SK-N-SH (cell line): ENCODE measurements around the gene UST. TPM values are rescaled to one million over a fixed set of nuclear protein-coding genes. Genes with fewer than 3 reads are reported as not detected.
A peak's percentile ranks its signal among the peaks of the same experiment; 100 is the strongest.

Experiments
- CTCF ChIA-PET: fragments of 300-600, 350-600 bp; formaldehyde crosslinking; extraction: SDS; loops from one replicate; lab custom pipeline; 2021; lab: Yijun Ruan, JAX
- POLR2A ChIA-PET: fragments of 350-600 bp; sonication (Branson Sonifier 250); formaldehyde crosslinking; extraction: SDS; loops from one replicate; lab custom pipeline; 2020; ENCODE audit warnings: antibody characterized with exemption, inconsistent platforms; lab: Yijun Ruan, JAX
- DNase-seq: peaks from one replicate; pipeline ENCODE4 v3.0.0; 2012
- H2AFZ ChIP-seq: fragments of 200-600 bp; sonication (generic); 2 replicates; pipeline ENCODE4 v1.8.1; 2016; ENCODE audit warnings: antibody characterized with exemption, mild to moderate bottlenecking, low read depth
- H3F3A ChIP-seq: fragments of 200-600 bp; sonication (generic); replicated peaks from 2 replicates; pipeline ENCODE3; 2016; ENCODE audit warnings: antibody characterized with exemption, mild to moderate bottlenecking; ENCODE audit not compliant: insufficient read depth
- H3K27ac ChIP-seq, 2 experiments: fragments of 200-500 bp in 1 of 2; fragments of 200-600 bp in 1 of 2; sonication (Bioruptor generic) in 1 of 2; sonication (generic), shearing (Covaris generic) in 1 of 2; 2 replicates each; pipeline versions ENCODE4 v1.5.1 to v1.6.1; 2014 to 2016; ENCODE audit warnings: low read depth in 2 of 2, inconsistent platforms in 1 of 2, low read length in 1 of 2, mild to moderate bottlenecking in 1 of 2, mixed read lengths in 1 of 2
- H3K27me3 ChIP-seq: fragments of 200-600 bp; sonication (generic), shearing (Covaris generic); 2 replicates; pipeline ENCODE4 v1.6.1; 2016; ENCODE audit warnings: mixed run types; ENCODE audit not compliant: insufficient read depth
- H3K36me3 ChIP-seq, 2 experiments: fragments of 200-500 bp in 1 of 2; fragments of 200-600 bp in 1 of 2; sonication (Bioruptor generic) in 1 of 2; sonication (generic) in 1 of 2; replicated peaks in 1 of 2; 2 replicates each; pipeline versions ENCODE3 to v1.5.1; 2014 to 2016; ENCODE audit warnings: low read length in 1 of 2, mild to moderate bottlenecking in 1 of 2; ENCODE audit not compliant: insufficient read depth in 2 of 2, control insufficient read depth in 1 of 2
- H3K4me1 ChIP-seq, 2 experiments: fragments of 200-500 bp in 1 of 2; fragments of 200-600 bp in 1 of 2; sonication (Bioruptor generic) in 1 of 2; sonication (generic), shearing (Covaris generic) in 1 of 2; 2 replicates each; pipeline versions ENCODE4 v1.5.1 to v1.6.1; 2014 to 2016; ENCODE audit warnings: low read depth in 1 of 2, low read length in 1 of 2, mixed run types in 1 of 2; ENCODE audit not compliant: insufficient read depth in 2 of 2, control insufficient read depth in 1 of 2
- H3K4me2 ChIP-seq: fragments of 200-600 bp; sonication (generic), shearing (Covaris generic); 2 replicates; pipeline ENCODE4 v1.6.1; 2017; ENCODE audit warnings: mixed run types
- H3K4me3 ChIP-seq, 2 experiments: fragments of 200-500 bp in 1 of 2; fragments of 200-600 bp in 1 of 2; sonication (Bioruptor generic) in 1 of 2; sonication (generic), shearing (Covaris generic) in 1 of 2; 2 replicates each; pipeline versions ENCODE4 v1.5.1 to v1.8.1; 2014 to 2016; ENCODE audit warnings: low read depth in 2 of 2, inconsistent platforms in 1 of 2, low read length in 1 of 2, mild to moderate bottlenecking in 1 of 2, mixed read lengths in 1 of 2, moderate library complexity in 1 of 2
- H3K79me2 ChIP-seq: fragments of 200-600 bp; sonication (generic); 2 replicates; pipeline ENCODE4 v1.8.1; 2017; ENCODE audit warnings: mild to moderate bottlenecking; ENCODE audit not compliant: insufficient read depth
- H3K9ac ChIP-seq: fragments of 200-600 bp; sonication (generic); 2 replicates; pipeline ENCODE4 v1.6.1; 2017; ENCODE audit warnings: mixed run types
- H3K9me2 ChIP-seq: fragments of 200-600 bp; sonication (generic); 2 replicates; pipeline ENCODE4 v1.6.1; 2017; ENCODE audit warnings: mixed run types
- H3K9me3 ChIP-seq: fragments of 200-600 bp; sonication (generic); 2 replicates; pipeline ENCODE4 v1.6.1; 2017; ENCODE audit warnings: mixed run types, mild to moderate bottlenecking, moderate library complexity
- H4K20me1 ChIP-seq: fragments of 200-600 bp; sonication (generic); 2 replicates; pipeline ENCODE4 v1.6.1; 2017; ENCODE audit warnings: mild to moderate bottlenecking, mixed run types; ENCODE audit not compliant: insufficient read depth
- ELF1 ChIP-seq: IDR thresholded peaks from 2 replicates; pipeline ENCODE4 v1.4.0; 2012
- EP300 ChIP-seq, 2 experiments: IDR thresholded peaks; 2 replicates each; pipeline versions ENCODE4 v1.4.0 to v1.6.1; 2012; ENCODE audit warnings: borderline replicate concordance in 1 of 2, low read depth in 1 of 2, low read length in 1 of 2
- EZH2phosphoT487 ChIP-seq: fragments of 200-600 bp; sonication (generic); IDR thresholded peaks from 2 replicates; pipeline ENCODE4 v1.6.1; 2017; ENCODE audit warnings: low read depth, mixed run types, mild to moderate bottlenecking, antibody characterized with exemption, moderate library complexity, borderline replicate concordance
- FOXM1 ChIP-seq: IDR thresholded peaks from 2 replicates; pipeline ENCODE4 v1.4.0; 2012; ENCODE audit warnings: low read depth, mild to moderate bottlenecking
- GABPA ChIP-seq: IDR thresholded peaks from 2 replicates; pipeline ENCODE4 v1.4.0; 2012; ENCODE audit warnings: low read depth, mild to moderate bottlenecking
- GATA2 ChIP-seq: sonication (generic); formaldehyde crosslinking; IDR thresholded peaks from 2 replicates; pipeline ENCODE4 v1.5.0; 2020; ENCODE audit warnings: mild to moderate bottlenecking, missing genetic modification reagents
- IRF3 ChIP-seq: fragments of 150-350 bp; IDR thresholded peaks from 2 replicates; pipeline ENCODE4 v1.6.1; 2016; ENCODE audit warnings: mild to moderate bottlenecking, low read depth, low read length
- MEF2A ChIP-seq: IDR thresholded peaks from 2 replicates; pipeline ENCODE4 v1.4.0; 2012; ENCODE audit warnings: low read depth, borderline replicate concordance
- NFIC ChIP-seq: IDR thresholded peaks from 2 replicates; pipeline ENCODE4 v1.4.0; 2012; ENCODE audit warnings: borderline replicate concordance
- NRF1 ChIP-seq: IDR thresholded peaks from 2 replicates; pipeline ENCODE4 v1.6.1; 2012; ENCODE audit warnings: low read depth, mild to moderate bottlenecking, low read length
- WGBS: methylation state at CpG from one replicate; pipeline ENCODE4 v1.1.6; 2017; ENCODE audit warnings: low lambda C conversion rate; 5-methylcytosine and 5-hydroxymethylcytosine counted together
- polyA plus RNA-seq, 3 experiments: library from polyadenylated mRNA; depleted of rRNA; stranded (reverse); fragments of >200 nt; gene quantifications; 2 replicates each; pipeline ENCODE4 v1.2.3, GENCODE V29; 2012
- TF ChIP-seq, protein P1 (sequence below): IDR thresholded peaks from 2 replicates; pipeline ENCODE4 v1.6.1; 2012; ENCODE audit warnings: mild to moderate bottlenecking, low read depth, low read length, moderate library complexity

Gene UST
- polyA plus RNA-seq, 1 of the 3 experiments (the other 2 are of a cell fraction), result 1.7 TPM

GRCh38 chr6:148713033-148713738 lies 33.6 kb upstream of the UST start:
- H4K20me1 ChIP-seq, result no peaks in the 10 kb centered on the region
- WGBS, result 0% methylated on average over 1 of the region's 1 CpG
- ChIA-PET POLR2A (no interaction called here), CTCF (no interaction called here)
- H2AFZ ChIP-seq, result 0 out of 2 replicates have a peak overlapping the region, but pooled peaks have one; percentile 29
- H3K27ac ChIP-seq, result no peak overlapping the region
- no peak overlapping the region for H3K4me2 ChIP-seq
- H3K27me3 ChIP-seq, result no peaks in the 10 kb centered on the region; the same call in 1 of the 2 replicates
- H3K9me2 ChIP-seq, result no peaks in the 10 kb centered on the region
- no peak overlapping the region for H3K9ac ChIP-seq
- peaks cover 6% of the 10 kb centered on the region; the same call in 1 of the 2 replicates for H3K9me3 ChIP-seq
- H3K4me3 ChIP-seq, result no peak overlapping the region
- H3K36me3 ChIP-seq, result no peaks in the 10 kb centered on the region
- no peaks in the 10 kb centered on the region for H3F3A ChIP-seq
- no peak for DNase-seq
- no peaks in the 10 kb centered on the region for H3K79me2 ChIP-seq
- TF ChIP-seq EP300 (IDR thresholded peaks at IDR 0.05; ENCODE audit: borderline replicate concordance in 1 of 2, low read depth in 1 of 2, low read length in 1 of 2) (no peak), ELF1 (no peak), MEF2A (no peak), IRF3 (no peak), GABPA (no peak), EZH2phosphoT487 (no peak), FOXM1 (no peak)
- TF ChIP-seq, protein P1, sequence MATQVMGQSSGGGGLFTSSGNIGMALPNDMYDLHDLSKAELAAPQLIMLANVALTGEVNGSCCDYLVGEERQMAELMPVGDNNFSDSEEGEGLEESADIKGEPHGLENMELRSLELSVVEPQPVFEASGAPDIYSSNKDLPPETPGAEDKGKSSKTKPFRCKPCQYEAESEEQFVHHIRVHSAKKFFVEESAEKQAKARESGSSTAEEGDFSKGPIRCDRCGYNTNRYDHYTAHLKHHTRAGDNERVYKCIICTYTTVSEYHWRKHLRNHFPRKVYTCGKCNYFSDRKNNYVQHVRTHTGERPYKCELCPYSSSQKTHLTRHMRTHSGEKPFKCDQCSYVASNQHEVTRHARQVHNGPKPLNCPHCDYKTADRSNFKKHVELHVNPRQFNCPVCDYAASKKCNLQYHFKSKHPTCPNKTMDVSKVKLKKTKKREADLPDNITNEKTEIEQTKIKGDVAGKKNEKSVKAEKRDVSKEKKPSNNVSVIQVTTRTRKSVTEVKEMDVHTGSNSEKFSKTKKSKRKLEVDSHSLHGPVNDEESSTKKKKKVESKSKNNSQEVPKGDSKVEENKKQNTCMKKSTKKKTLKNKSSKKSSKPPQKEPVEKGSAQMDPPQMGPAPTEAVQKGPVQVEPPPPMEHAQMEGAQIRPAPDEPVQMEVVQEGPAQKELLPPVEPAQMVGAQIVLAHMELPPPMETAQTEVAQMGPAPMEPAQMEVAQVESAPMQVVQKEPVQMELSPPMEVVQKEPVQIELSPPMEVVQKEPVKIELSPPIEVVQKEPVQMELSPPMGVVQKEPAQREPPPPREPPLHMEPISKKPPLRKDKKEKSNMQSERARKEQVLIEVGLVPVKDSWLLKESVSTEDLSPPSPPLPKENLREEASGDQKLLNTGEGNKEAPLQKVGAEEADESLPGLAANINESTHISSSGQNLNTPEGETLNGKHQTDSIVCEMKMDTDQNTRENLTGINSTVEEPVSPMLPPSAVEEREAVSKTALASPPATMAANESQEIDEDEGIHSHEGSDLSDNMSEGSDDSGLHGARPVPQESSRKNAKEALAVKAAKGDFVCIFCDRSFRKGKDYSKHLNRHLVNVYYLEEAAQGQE, result no peak
- TF ChIP-seq, all 33 proteins: peak for 0
- no peaks in the 10 kb centered on the region for H3K4me1 ChIP-seq

DNA sequence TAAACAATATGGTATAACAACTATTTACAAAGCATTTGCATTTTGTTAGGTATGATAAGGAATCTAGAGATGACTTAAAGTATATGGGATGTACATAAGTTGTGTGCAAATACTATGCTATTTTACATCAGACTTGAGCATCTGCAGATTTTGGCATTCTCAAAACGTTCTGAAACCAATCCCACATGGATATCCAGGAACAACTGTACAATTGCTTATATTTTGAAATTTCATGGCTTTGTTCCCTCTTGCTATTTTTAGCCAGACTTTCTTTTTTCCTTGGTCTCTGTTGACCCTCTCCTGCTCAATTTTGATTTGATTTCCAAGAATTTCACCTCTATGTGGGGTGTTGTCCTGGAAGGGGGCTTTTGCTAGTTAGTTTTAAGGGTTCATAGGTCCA lies 32.9 kb upstream of the UST start:
- ChIA-PET POLR2A (no interaction called here), CTCF (no interaction called here)
- no peak overlapping the region for H3K27ac ChIP-seq

More for the DNA sequence above, 32.9 kb upstream of the UST start:
- DNase-seq, result no peak
- 14% methylated on average over 1 of the region's 1 CpG for WGBS
- Histone ChIP-seq H3F3A (no peaks in the 10 kb centered on the region), H3K4me1 (no peaks in the 10 kb centered on the region), H3K79me2 (no peaks in the 10 kb centered on the region), H2AFZ (no peak overlapping the region), H4K20me1 (no peaks in the 10 kb centered on the region), H3K9ac (no peak overlapping the region), H3K27me3 (no peaks in the 10 kb centered on the region; the same call in 1 of the 2 replicates), H3K36me3 (no peaks in the 10 kb centered on the region), H3K9me2 (no peaks in the 10 kb centered on the region), H3K9me3 (peaks cover 6% of the 10 kb centered on the region; the same call in 1 of the 2 replicates), H3K4me2 (no peak overlapping the region), H3K4me3 (no peak overlapping the region)
- TF ChIP-seq GATA2 (CRISPR knock-in tag) (no peak), NFIC (no peak), NRF1 (no peak), EP300 (IDR thresholded peaks at IDR 0.05; ENCODE audit: borderline replicate concordance in 1 of 2, low read depth in 1 of 2, low read length in 1 of 2) (no peak)
- TF ChIP-seq, protein P1, result no peak
